GM12872 (cell line): ENCODE data around the gene MARCHF3.

Experiments used
- CTCF ChIP-seq: IDR thresholded peaks from 3 replicates; pipeline ENCODE4 v1.5.1; 2011; ENCODE audit warnings: low read depth, mild to moderate bottlenecking, low read length, moderate library complexity; ENCODE audit not compliant: insufficient read depth

The MARCHF3 gene

GRCh38 chr5:126881821-126882600 is 148.3 kb downstream of the MARCHF3 start:
- TF ChIP-seq CTCF = no peak

- no peak for TF ChIP-seq CTCF
These were observed 151.7 kb downstream of the MARCHF3 start for GRCh38 chr5:126878634-126879033.

DNA sequence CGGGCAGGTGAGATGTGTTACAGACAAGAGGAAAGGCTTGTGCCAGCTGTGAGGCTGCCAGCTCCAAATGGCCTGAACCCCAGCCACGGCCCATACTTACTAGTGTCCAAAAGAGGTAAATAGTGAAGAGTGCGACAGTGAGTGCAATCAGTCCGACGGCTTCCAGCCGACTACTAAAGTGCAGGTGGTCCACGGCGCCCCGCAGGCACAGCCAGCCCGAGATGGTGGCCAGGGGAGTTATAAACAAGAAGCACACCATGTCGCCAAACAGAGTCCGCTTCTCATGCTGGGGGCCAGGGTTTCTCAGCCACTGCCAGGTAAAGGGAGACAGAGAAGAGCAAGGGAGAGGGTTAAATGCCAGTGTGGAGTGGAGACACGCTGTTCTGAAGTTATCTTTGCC is 152.3 kb downstream of the MARCHF3 start:
- TF ChIP-seq CTCF = no peak

GRCh38 chr5:126877602-126878001 is 152.8 kb downstream of the MARCHF3 start:
- no peak for TF ChIP-seq CTCF

GRCh38 chr5:126875303-126875785 is 155.0 kb downstream of the MARCHF3 start:
- TF ChIP-seq CTCF = no peak

DNA sequence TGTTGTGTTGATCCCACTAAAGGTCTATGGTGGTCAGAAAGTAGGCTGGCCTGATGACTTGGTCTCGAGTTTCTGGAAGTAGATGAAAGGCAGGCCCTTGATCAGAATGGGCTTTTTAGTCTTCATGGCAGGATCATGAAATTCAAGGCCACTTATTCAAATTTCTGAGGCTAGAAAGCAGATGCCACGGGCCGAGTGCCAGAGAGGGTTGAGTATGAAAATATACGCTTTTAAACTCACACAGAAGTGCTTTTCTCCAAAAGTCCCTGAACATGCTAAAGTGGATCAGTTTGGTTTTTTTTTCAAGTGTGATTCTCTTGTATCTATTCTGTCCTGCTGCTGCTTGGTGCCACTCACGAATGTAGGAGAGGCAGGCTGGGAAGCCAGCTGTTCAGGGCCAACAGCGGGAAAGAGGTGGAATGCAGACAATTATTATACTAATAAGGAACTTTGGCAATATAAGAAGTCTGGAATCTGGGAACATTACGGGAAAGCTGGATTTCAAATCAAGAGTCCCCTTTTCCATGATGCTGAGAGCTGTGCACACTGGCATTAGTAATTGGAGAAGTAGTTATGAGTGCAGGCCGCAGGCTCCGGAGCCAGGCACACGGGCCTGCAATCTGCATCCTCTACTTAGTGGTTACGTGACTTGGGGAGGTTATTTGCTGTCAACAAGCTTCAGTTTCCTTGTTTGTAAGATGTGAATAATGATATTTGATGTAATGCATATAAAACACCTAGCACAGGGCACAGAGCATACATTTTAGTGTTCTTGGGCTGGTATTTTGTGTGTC is 157.6 kb downstream of the MARCHF3 start:
- TF ChIP-seq CTCF = no peak

DNA sequence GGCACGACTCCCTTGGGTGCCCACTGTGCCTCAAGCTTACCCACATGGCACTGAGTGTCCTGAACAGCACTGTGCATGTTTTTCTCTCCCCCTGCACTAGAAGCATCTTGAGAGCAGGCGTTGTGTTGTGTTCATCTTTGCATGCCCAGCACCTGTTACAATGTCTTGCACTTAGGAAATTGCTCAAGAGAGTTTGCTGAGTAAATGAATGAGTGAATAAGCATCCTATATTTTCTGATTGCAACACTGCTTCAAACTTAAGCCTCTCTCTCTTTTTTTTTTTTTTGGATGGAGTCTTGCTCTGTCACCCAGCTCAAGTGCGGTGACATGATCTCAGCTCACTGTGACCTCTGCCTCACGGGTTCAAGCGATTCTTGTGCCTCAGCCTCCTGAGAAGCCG is 158.9 kb downstream of the MARCHF3 start:
- TF ChIP-seq CTCF = no peak
